OCI-LY7 (cell line): Measurements from ENCODE around the gene ZHX3. TPM values are rescaled to one million over a fixed set of nuclear protein-coding genes. Genes with fewer than 3 reads are reported as not detected.
A peak's percentile ranks its signal among the peaks of the same experiment; 100 is the strongest.

Experiments used
- Bru-seq: library from RNA; stranded (reverse); fragments of 400-500 nt; gene quantifications from one replicate; lab custom pipeline; 2021; lab: Mats Ljungman, UMichigan
- BruChase-seq, 2 experiments: library from RNA; stranded (reverse); fragments of 400-500 nt; gene quantifications; one replicate each; lab custom pipeline; 2021; lab: Mats Ljungman, UMichigan
- BruUV-seq: library from RNA; stranded (reverse); fragments of 400-500 nt; replicated peaks from 2 replicates; lab custom pipeline; 2021; lab: Mats Ljungman, UMichigan
- CTCF ChIA-PET: fragments of 300-600 bp; sonication (Branson Sonifier 250); formaldehyde crosslinking; loops from one replicate; lab custom pipeline; 2022; ENCODE audit warnings: antibody characterized with exemption; ENCODE audit not compliant: unreplicated experiment; lab: Charles Lee
- POLR2A ChIA-PET: fragments of 300-600 bp; sonication (Branson Sonifier 250); formaldehyde crosslinking; loops from one replicate; lab custom pipeline; 2022; ENCODE audit warnings: antibody characterized with exemption; lab: Charles Lee
- DNase-seq: peaks from one replicate; pipeline ENCODE4 v3.0.0-alpha.2; 2015; ENCODE audit warnings: low spot score
- H2AFZ ChIP-seq: fragments of 200-600 bp; sonication (generic), shearing (Covaris generic); 2 replicates; pipeline ENCODE4 v1.6.1; 2014; ENCODE audit warnings: mild to moderate bottlenecking, antibody characterized with exemption, low read length, moderate library complexity
- H3K27ac ChIP-seq: fragments of 200-600 bp; sonication (generic); 2 replicates; pipeline ENCODE4 v1.5.1; 2014; ENCODE audit warnings: mixed run types, low read depth, mild to moderate bottlenecking, moderate library complexity, low read length, inconsistent platforms; ENCODE audit not compliant: poor library complexity, severe bottlenecking
- H3K36me3 ChIP-seq: fragments of 200-600 bp; sonication (generic); 2 replicates; pipeline ENCODE4 v1.6.1; 2014; ENCODE audit warnings: mild to moderate bottlenecking, antibody characterized with exemption, low read length, moderate library complexity, mixed read lengths; ENCODE audit not compliant: insufficient read depth
- H3K4me1 ChIP-seq: fragments of 200-600 bp; sonication (generic); 2 replicates; pipeline ENCODE4 v1.5.1; 2014; ENCODE audit warnings: mild to moderate bottlenecking, low read length; ENCODE audit not compliant: insufficient read depth, poor library complexity, severe bottlenecking
- H3K4me2 ChIP-seq: fragments of 200-600 bp; sonication (generic); 2 replicates; pipeline ENCODE4 v1.6.1; 2014; ENCODE audit warnings: mild to moderate bottlenecking, low read length
- H3K4me3 ChIP-seq: fragments of 200-600 bp; sonication (generic); 2 replicates; pipeline ENCODE4 v1.5.1; 2014; ENCODE audit warnings: mild to moderate bottlenecking, low read depth, low read length; ENCODE audit not compliant: poor library complexity, severe bottlenecking
- H3K79me2 ChIP-seq: fragments of 200-600 bp; sonication (generic); 2 replicates; pipeline ENCODE4 v1.6.1; 2016; ENCODE audit warnings: low read depth, mild to moderate bottlenecking, low read length, moderate library complexity, mixed read lengths; ENCODE audit not compliant: insufficient read depth
- H3K9me2 ChIP-seq: fragments of 200-600 bp; sonication (generic); 2 replicates; pipeline ENCODE4 v1.6.1; 2016; ENCODE audit warnings: mild to moderate bottlenecking, low read length, mixed read lengths; ENCODE audit not compliant: insufficient read depth
- H3K9me3 ChIP-seq: fragments of 200-600 bp; sonication (generic); 2 replicates; pipeline ENCODE4 v1.6.1; 2014; ENCODE audit warnings: mild to moderate bottlenecking, mixed run types, low read length, mixed read lengths
- H4K20me1 ChIP-seq: fragments of 200-600 bp; sonication (generic); 2 replicates; pipeline ENCODE4 v1.6.1; 2014; ENCODE audit warnings: mild to moderate bottlenecking, antibody characterized with exemption, low read length, moderate library complexity, mixed read lengths; ENCODE audit not compliant: insufficient read depth
- CTCF ChIP-seq: fragments of 200-600 bp; sonication (generic); conservative IDR thresholded peaks from 2 replicates; pipeline ENCODE4 v1.5.1; 2014; ENCODE audit warnings: mild to moderate bottlenecking, antibody characterized with exemption, low read length, moderate library complexity, mixed read lengths
- EZH2phosphoT487 ChIP-seq: fragments of 200-600 bp; sonication (generic); IDR thresholded peaks from 2 replicates; pipeline ENCODE4 v1.6.1; 2018; ENCODE audit warnings: low read depth, borderline replicate concordance, mild to moderate bottlenecking, mixed run types, antibody characterized with exemption, low read length, moderate library complexity, mixed read lengths
- intact Hi-C: fragments of 100-400 bp; cut with micrococcal nuclease; formaldehyde crosslinking; loops from one replicate; pipeline ENCODE4 v1.10.0; 2022; ENCODE audit not compliant: unreplicated experiment
- long read RNA-seq: library from polyadenylated mRNA; stranded (forward); transcript quantifications from one replicate; pipeline ENCODE4 v2.0.0, GENCODE V29; 2022
- total RNA-seq, 2 experiments: library from RNA; depleted of rRNA in 1 of 2; stranded (reverse); fragments of >200 nt in 1 of 2; shearing (Covaris generic) in 1 of 2; gene quantifications; 2 replicates each; pipeline ENCODE4 v1.2.3, GENCODE V29; 2014 to 2022

ZHX3 gene
- total RNA-seq (2014; rRNA removed; shearing (Covaris generic)) (5.8 and 6.4 TPM in 2 replicates), total RNA-seq (2022) (16.9 and 21.7 TPM in 2 replicates), Bru-seq, nascent RNA (percentile 68 among the genes with signal in this experiment), BruChase-seq, experiment 1, labeled RNA remaining after a 6-hour chase (percentile 65 among the genes with signal in this experiment), BruChase-seq, experiment 2, labeled RNA remaining after a 2-hour chase (percentile 65 among the genes with signal in this experiment)
- long read RNA-seq, partial matches to known transcripts, result 6 of 23 reads
- long read RNA-seq, other reads (novel, unspliced or antisense), result 14 of 23 reads

- no peaks in the 10 kb centered on the region for H3K36me3 ChIP-seq
- H4K20me1 ChIP-seq, result no peaks in the 10 kb centered on the region
- H3K4me1 ChIP-seq, result peaks cover 20% of the 10 kb centered on the region
- peak within 1 kb of the TSS; percentile 91 for H3K4me3 ChIP-seq
- H2AFZ ChIP-seq, result peak within 1 kb of the TSS; percentile 94
- H3K27ac ChIP-seq, result peak within 1 kb of the TSS; percentile 59
- peak within 1 kb of the TSS; percentile 93 for H3K4me2 ChIP-seq
- ChIA-PET POLR2A (interaction anchor here (1.0 to 1.4 kb wide), 3 partner anchors 9 to 12 kb away, joined by 3 to 5 read pairs (median 3); no protein-coding TSS in a partner anchor), CTCF (no interaction called here)
- intact Hi-C loops, result loop anchor here (1.0 kb wide), 1 partner anchor 182 kb away; no protein-coding TSS in a partner anchor
- no peaks in the 10 kb centered on the region for H3K9me3 ChIP-seq
- no peaks in the 10 kb centered on the region for H3K9me2 ChIP-seq
- H3K79me2 ChIP-seq, result peaks cover 14% of the 10 kb centered on the region; the same call in 1 of the 2 replicates
- no TSS peak for BruUV-seq
- DNase-seq, result peak; percentile 99
- no peak for TF ChIP-seq CTCF
- no peak for TF ChIP-seq EZH2phosphoT487
Observed at GRCh38 chr20:41317546-41318270, at the start of gene ZHX3. TSS of gene ZHX3 (minus strand) at chr20:41317731. CDS start at chr20:41204916, 112,815 bp downstream.

- H3K79me2 ChIP-seq, result no peaks in the 10 kb centered on the region
- ChIA-PET CTCF (no interaction called here), POLR2A (no interaction called here)
- TF ChIP-seq CTCF (no peak), EZH2phosphoT487 (no peak)
- H4K20me1 ChIP-seq, result no peaks in the 10 kb centered on the region
- no peaks in the 10 kb centered on the region for H3K36me3 ChIP-seq
- no peak overlapping the region for H3K4me2 ChIP-seq
- H3K9me2 ChIP-seq, result no peaks in the 10 kb centered on the region
- no peak overlapping the region for H3K4me3 ChIP-seq
- H3K27ac ChIP-seq, result no peak overlapping the region
- intact Hi-C loops, result no loop called here
- no peak overlapping the region for H2AFZ ChIP-seq
- H3K9me3 ChIP-seq, result no peaks in the 10 kb centered on the region
- H3K4me1 ChIP-seq, result no peaks in the 10 kb centered on the region
- no peak for DNase-seq
- BruUV-seq, result no TSS peak
Observed at GRCh38 chr20:41367393-41367695, 49.8 kb upstream of the ZHX3 start.
